AG10803 (cell line): ENCODE results near the gene NIPA2.
"Not testable (repeated sequence)": the region's sequence is repeated elsewhere in the genome, so short reads cannot be mapped to it uniquely, and the experiment has no call there.

Source experiments
- DNase-seq: peaks from one replicate; pipeline ENCODE4 v3.0.0; 2010; ENCODE audit warnings: low read depth
- H3K4me3 ChIP-seq: 2 replicates; pipeline ENCODE4 v1.5.1; 2011; ENCODE audit warnings: mild to moderate bottlenecking, low read length, control low read depth
- CTCF ChIP-seq: conservative IDR thresholded peaks from 2 replicates; pipeline ENCODE4 v1.5.1; 2011; ENCODE audit warnings: mild to moderate bottlenecking, low read length, control low read depth, inconsistent platforms

The NIPA2 gene

DNA sequence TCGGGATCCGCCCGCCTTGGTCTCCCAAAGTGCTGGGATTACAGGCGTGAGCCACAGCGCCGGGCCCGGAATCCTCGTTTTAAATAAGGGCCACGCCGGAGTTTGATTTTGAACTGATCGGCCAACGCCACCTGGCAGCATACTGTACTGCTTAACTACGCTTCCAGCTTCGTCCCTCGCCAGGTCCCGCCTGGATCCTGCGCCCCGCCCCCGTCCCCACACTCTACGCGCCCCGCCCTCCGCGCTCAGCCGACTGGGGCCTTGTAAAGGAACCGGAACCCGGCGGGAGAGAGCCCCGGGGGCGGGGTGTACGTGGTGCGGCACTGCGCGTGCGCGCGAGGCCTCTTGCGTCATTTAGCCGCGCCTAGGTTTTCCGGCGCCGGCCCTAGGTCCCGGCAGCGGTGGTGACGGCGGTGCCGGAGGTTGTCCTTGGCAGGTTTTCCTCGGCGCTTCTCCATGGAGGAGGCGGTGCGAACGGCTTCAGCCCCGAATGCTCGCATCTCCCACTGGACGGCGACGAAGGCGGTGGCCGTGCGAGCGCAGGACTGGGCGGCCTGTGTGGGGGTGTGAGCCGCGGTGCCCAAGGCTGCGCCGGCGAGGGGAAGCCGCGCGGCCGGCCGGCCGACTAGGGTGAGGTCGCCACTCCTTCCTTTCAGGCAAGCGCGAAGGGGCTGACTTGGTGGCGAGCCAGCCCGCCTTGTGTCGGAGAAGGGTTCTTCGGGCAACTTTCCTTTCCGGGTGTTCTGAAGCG, at the start of gene NIPA2:
TSS of gene NIPA2 (plus strand) at position 375 of the 751 bp plus-strand sequence. CDS start 13,066 bp downstream, outside the sequence.
- TF ChIP-seq CTCF, result 0 out of 2 replicates have a peak, but pooled peaks have one; percentile 3
- peak within 1 kb of the TSS; percentile 92 for H3K4me3 ChIP-seq

DNA sequence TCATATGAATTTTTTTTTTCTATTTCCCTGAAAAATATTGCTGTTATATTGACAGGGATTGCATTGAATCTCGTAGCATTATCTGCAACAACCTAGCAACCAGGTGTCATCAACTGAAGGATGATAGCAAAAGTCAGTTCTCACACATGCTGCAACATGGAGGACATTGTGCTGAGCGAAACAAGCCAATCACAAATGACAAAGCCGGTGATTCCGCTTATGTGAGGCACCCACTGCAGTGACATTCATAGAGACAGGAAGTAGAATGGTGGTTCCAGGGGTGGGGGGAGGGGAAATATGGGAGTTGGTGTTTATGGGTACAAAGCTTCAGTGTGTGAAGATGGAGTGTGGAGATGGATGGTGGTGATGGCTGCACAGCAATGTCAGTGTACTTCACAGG, 44.4 kb upstream of the NIPA2 start:
- no peak for DNase-seq
- no peak overlapping the region for H3K4me3 ChIP-seq
- TF ChIP-seq CTCF, result no peak

More for the DNA sequence above, at the start of gene NIPA2:
- DNase-seq, result peak; percentile 97

GRCh38 chr15:22794621-22795167, 43.8 kb upstream of the NIPA2 start:
- TF ChIP-seq CTCF, result no peak
- no peak overlapping the region for H3K4me3 ChIP-seq
- DNase-seq, result no peak

DNA sequence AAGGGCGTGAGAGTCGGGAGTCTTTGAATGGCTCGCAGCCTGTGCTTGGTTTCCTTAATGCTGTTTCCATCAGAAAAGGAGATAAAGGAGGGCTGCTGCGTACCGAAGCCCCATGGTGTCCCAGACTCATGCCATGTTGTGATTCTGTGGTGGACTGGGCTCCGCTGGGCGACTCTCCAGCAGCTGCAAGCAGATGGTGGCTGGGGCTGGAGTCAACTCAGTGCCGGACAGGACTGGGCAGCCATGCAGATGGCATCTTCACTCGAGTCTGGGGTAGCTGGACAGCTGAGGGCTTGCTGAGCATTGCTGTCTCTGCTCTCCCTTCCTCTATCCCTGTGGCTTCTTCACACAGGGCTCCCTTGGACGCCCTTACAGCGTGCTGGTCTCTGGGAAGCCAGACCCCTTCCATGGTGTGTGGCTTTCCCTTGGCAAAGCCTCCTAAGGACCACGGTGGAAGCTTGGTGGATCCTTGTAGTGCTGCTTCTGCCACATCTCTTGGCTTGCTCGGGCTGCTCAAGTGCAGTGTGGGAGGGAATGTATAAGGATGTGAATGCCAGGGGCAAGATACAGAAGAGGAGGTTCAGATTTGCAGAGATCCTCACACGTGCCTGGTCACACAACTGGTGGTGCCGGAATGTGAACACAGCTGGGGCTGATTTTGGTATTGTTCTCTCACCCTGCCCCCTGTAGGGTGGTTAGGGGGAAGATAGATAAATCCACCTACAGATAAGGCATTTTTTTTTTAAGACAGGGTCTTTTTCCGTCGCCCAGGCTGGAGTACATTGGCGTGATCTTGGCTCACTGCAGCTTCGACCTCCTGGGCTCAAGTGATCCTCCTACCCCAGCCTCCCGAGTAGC, 43.0 kb upstream of the NIPA2 start:
- no peak overlapping the region for H3K4me3 ChIP-seq
- TF ChIP-seq CTCF, result no peak
- DNase-seq, result no peak

DNA sequence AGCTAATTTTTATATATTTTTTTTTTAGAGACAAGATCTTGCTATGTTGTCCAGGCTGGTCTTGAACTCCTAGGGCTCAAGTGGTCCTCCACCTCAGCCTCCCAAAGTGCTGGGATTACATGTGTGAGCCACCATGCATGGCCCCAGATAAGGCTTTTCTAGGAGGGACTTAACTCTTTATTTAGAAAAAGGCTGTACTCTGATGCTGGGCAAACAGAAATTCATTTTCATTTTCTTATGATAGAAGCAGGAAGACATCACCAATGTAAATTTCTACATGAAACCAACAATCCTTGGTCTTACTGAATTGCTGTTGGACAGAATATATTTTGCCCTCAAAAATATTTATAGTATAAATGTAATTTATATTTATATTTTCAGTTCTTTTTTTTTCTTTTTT, 42.4 kb upstream of the NIPA2 start:
- no peak overlapping the region for H3K4me3 ChIP-seq
- TF ChIP-seq CTCF, result no peak
- no peak for DNase-seq

DNA sequence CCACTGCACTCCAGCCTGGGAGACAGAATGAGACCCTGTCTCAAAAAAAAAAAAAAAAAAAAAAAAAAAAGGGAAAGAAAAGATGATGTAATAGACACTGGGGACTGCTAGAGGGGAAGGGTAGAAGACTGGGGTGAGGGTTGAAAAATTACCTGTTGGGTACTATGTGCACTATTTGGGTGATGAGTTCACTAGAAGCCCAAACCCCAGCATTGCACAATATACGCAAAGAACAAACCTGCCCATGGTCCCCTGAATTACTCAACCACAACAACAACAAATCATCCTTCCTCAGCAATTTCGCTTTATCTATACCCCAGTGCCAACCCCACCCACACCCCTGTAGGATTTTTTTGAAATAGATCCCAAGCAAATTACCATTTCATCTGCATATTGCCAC, 38.6 kb upstream of the NIPA2 start:
- no peak overlapping the region for H3K4me3 ChIP-seq
- no peak for DNase-seq
- no peak for TF ChIP-seq CTCF

GRCh38 chr15:22803006-22803405, 35.5 kb upstream of the NIPA2 start:
- DNase-seq, H3K4me3 ChIP-seq: not testable (repeated sequence)
